NCI-H748 (cell line): ENCODE measurements around the gene BUD23.

Experiments used
- DNase-seq: peaks from one replicate; lab custom pipeline; 2025; ENCODE audit not compliant: unreplicated experiment; lab: John Stamatoyannopoulos, UW

The BUD23 gene

GRCh38 chr7:73740771-73741170 is 57.4 kb downstream of the BUD23 start:
- DNase-seq = no peak

DNA sequence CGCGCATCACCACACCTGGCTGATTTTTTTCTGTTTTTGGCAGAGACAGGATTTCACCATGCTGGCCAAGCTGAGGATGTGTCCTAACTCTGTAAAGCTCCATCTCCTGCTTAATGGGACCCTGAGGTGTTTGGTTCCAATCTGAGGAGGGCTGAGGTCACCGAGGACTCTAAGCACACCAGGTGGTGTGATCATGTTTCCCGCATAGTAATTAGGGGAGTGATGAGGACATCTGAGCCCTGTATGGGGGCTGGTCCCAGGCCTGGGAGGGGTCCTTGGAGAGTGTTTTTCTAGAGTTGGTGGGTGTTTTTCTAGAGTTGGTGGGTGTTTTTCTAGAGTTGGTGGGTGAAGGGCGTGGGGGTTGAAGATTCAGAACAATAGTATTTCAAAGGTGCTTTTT is 58.2 kb downstream of the BUD23 start:
- DNase-seq = peak; percentile 81

DNA sequence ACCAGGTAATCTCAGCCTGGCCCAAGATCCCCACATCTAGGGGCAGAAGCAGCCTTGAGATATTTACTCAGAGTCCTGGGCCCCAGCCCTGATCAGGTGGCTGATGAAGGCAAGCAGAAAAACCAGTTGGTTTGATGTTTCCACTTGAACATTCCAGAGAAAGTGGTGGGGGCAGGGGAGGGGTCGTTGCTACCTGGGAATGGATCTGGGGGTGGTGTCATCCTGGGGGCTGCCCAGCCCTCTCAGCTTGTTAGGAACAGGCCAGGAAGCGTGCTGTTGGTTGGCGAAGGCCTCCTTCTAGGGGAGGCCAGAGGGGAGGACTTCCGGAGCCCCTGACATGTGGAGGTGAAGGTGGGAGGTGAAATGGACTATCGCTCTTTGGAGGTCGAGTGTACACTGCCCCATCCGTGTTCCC is 58.9 kb downstream of the BUD23 start:
- DNase-seq = peak; percentile 86

DNA sequence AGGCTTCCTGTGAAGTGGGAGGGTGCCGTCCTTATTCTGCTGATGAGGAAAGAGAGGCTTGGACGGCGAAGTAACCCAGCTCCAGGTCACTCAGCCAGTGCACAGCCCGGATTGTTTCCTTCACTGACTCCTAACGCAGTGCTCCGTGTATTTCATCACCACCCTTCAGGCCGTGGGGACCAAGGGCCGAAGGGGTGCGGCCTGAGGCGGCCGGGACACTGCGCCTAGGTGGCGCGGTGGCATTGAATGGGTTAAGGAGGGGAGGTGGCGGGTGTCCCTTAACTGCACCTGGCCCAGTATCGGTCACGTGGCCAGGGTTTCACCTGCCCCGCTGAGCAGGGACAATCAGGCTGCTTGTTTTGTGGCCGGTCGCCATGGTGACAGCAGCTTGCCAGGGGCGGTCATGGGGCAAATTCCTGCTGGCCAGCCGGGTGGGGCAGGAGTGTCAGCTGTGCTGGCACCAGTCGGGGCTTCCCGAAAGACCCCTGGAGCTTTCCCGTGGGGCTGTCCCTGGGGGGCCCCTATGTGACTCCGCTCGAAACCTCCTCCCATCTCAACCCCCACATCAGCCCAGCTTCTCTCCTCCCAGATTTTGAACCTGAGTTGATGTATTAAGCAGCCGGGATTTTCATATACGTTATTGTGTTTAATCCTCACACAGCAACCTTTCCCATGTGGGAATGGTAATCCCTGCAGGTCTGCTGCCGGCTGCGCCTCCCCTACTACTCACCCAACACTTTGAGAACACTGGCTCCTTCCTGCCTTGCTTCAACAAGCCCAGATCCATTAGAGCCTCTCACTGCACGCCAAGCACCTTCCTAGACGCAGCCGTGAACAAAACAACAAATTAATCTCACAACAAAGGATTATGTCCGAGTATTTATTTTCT is 59.6 kb downstream of the BUD23 start:
- peak; percentile 99 for DNase-seq

DNA sequence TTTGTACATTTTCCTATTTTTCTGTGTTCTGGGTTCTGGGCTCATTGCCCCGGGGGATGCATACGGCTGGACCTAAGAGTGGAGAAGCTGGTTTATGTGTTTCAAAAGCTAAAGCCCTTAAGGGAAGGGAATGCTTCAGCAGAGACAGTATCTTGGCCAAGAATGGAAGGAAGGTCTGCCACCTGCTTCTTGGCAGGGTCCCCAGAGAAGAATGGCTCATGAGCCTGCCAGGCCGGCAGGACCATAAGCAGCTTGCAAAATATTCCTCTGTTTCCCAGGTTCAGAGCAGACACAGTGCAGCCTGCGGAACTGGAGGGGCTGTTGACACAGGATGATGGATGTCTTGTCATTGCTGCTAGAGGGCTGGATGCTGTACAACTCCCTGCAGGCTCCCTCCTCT is 63.0 kb downstream of the BUD23 start:
- DNase-seq = no peak
